Stimulated activated memory B cell treated with anti-CD40 and anti-IgM and Interleukin-4, amounts not matched to agents 10 μg/mL and 1 μg/mL and 100 μg/mL, for 72 hours (primary cell): Measurements from ENCODE around the gene MTERF1.

Source experiments
- ATAC-seq: fragments of 150-1000 bp; cut with Tn5 transposase; 2 replicates; pipeline ENCODE4 v1.10.0; 2021
- H3K27ac Mint-ChIP-seq: one replicate; pipeline ENCODE4 v1.8.0; 2022; ENCODE audit warnings: mild to moderate bottlenecking, mixed read lengths
- H3K27me3 Mint-ChIP-seq: one replicate; pipeline ENCODE4 v1.8.0; 2022; ENCODE audit warnings: mixed read lengths
- H3K36me3 Mint-ChIP-seq: one replicate; pipeline ENCODE4 v1.8.0; 2022; ENCODE audit warnings: mixed read lengths
- H3K4me1 Mint-ChIP-seq: one replicate; pipeline ENCODE4 v1.8.0; 2022; ENCODE audit warnings: mixed read lengths
- H3K4me3 Mint-ChIP-seq: one replicate; pipeline ENCODE4 v1.8.0; 2022; ENCODE audit warnings: mild to moderate bottlenecking, moderate library complexity, mixed read lengths
- H3K9me3 Mint-ChIP-seq: one replicate; pipeline ENCODE4 v1.8.0; 2022; ENCODE audit warnings: mixed read lengths

Gene MTERF1

DNA sequence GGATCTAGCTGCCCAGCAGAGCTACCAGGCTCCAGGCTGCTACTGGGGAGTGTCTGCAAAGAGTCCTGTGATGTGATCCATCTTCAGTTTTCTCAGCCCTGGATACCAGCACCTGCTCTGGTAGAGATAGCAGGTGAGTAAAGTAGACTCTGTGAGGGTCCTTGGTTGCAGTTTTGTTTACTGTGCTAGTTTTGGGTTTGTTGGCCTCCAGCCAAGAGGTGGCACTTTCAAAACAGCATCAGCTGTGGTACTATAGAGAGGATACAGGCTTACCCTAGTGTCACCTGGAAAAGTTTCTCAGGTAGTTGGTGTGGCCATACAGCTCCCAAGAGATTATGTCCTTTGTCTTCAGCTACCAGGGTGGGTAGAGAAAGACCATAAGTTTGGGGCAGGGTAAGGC, 56.3 kb downstream of the MTERF1 start:
- Mint-ChIP-seq H3K4me3 (no peak overlapping the region), H3K9me3 (peaks cover 22% of the 10 kb centered on the region), H3K4me1 (no peaks in the 10 kb centered on the region), H3K36me3 (peaks cover 31% of the 10 kb centered on the region), H3K27me3 (no peaks in the 10 kb centered on the region), H3K27ac (no peak overlapping the region)
- no peak for ATAC-seq
